ENCODE results near the gene BEAN1.
"Not testable (repeated sequence)": the region's sequence is repeated elsewhere in the genome, so short reads cannot be mapped to it uniquely, and the experiment has no call there.

Gene BEAN1

DNA sequence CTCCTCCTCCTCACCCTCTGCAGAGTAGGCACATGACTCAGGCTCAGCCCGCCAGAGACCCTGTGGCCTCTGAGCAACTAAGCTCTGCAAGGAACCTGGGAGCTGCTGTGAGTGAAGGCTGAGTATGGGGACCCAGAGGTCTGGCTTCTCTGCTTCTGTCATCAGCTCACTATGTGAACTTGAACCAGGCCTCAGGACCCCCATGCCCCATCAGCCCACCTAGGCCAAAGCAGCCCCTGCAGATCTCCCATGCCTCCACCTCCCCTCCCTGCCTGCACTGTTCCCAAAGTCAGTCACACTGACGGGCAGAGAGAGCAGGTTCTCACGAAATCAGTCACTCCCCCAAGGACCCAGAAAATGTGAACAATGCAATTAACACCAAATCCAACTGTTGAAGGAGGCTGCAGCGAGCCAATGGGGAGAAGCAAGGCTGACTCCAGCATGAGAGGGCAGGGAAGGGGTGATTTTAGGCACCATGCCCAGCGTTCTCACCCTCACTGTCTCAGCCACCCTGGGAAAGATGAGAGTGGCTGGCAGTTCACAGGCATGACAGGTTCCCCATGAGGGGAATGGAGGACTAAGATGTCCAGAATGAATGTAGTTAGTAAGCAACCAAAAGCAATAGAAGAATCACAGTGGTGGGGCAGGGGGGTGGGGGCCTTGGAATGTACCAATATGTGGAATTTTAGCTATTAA, 60.6 kb downstream of the BEAN1 start:
- no peak for DNase-seq

DNA sequence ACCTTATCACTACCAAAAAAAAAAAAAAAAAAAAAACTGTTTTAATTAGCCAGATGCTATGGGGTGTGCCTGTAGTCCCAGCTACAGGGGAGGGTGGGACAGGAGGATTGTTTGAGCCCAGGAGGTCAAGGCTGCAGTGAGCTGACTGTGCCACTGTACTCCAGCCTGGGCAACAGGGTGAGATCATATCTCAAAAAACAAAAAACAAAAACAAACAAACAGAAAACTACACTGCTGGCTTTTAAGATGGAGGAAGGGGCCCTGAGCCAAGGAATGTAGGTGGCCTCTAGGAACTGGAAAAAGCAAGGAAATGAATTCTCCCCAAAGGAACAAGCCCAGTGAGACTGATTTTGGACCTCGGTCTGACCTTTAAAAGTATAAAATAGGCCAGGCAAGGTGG, 61.4 kb downstream of the BEAN1 start:
- no peak for DNase-seq

GRCh38 chr16:66489385-66489784, 62.3 kb downstream of the BEAN1 start:
- DNase-seq: no peak

DNA sequence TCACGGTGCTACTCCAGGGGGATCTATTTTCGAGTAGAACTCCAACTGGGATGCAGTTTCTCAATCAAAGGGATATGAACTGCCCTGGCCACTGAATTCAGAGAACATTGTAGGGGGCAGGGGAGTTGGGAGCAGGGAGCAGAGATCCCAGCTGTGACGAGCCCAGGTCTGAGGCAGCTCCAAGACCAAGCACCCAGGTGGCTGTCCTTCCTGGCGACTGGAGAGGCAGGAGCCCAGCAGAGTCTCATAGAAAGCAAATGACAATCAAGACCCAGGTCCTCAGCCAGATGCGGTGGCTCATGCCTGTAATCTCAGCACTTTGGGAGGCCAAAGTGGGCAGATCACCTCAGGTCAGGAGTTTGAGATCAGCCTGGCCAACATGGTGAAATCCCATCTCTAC, 62.7 kb downstream of the BEAN1 start:
- DNase-seq: no peak

GRCh38 chr16:66490774-66491715, 64.0 kb downstream of the BEAN1 start:
- no peak for DNase-seq

DNA sequence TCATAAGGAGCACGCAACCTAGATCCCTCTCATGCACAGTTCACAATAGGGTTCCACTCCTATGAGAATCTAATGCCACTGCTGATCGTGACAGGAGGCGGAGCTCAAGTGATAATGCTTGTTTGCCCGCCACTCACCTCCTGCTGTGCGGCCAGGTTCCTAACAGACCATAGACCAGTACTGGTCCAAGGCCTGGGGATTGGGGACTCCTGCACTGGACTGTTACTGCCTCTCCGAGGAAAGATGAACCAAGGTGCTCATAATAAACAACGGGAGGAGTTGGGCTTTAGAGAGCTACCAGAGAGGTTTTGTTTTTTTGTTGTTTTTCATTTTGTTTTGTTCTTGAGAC, 64.6 kb downstream of the BEAN1 start:
- no peak for DNase-seq

DNA sequence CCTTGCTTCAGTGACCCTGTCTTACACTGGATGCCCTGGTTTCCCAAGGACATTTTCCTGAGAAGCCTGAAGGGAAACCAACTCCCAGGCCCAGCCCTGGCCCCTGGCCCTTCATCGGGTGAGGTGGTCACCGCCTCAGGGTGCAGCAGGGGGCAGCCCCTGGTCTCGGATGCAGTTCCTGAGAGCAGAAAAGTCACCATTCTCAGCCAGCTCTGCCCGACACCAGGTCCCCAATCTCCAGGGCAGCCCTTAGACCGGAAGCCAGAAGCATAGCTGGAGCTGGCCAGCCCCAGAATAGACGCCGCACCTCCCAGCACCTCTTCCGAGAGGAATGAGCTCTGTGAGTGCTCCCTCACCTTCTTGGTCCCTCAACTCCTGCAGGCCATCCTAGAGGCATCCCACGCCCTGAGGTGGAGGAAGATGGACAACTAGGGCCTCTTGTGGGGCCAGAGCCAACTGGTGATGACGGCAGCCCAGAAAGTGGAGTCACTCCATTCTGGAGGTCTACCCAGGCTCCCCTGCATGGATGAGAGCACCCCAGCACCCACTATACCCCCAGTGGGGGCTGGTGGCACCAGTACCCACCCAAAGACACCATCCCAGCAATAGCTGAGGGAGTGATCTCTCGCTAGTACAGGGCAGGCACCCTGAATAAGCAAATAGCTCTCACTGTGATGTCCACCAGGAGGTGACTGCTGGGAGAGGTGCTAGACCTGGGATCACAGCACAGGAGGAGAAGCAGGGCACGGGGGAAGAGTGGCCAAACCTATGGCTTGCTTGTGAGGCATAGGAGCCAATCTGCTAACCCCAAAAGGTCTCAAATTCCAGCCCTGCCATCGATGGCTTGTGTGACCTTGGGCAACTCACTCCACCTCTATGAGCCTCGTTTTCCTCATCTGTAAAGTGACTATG, 66.7 kb downstream of the BEAN1 start:
- DNase-seq: no peak

GRCh38 chr16:66494916-66495315, 67.8 kb downstream of the BEAN1 start:
- no peak for DNase-seq

GRCh38 chr16:66495440-66495839, 68.3 kb downstream of the BEAN1 start:
- no peak for DNase-seq

- DNase-seq: not testable (repeated sequence)
Measured at GRCh38 chr16:66496226-66496625, 69.1 kb downstream of the BEAN1 start.

DNA sequence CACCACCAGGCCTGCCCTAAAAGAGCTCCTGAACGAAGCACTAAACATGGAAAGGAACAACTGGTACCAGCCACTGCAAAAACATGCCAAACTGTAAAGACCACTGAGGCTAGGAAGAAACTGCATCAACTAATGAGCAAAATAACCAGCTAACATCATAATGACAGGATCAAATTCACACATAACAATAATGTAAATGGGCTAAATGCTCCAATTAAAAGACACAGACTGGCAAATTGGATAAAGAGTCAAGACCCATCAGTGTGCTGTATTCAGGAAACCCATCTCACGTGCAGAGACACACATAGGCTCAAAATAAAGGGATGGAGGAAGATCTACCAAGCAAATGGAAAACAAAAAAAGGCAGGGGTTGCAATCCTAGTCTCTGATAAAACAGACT, 70.8 kb downstream of the BEAN1 start:
- not testable (repeated sequence) for DNase-seq

DNA sequence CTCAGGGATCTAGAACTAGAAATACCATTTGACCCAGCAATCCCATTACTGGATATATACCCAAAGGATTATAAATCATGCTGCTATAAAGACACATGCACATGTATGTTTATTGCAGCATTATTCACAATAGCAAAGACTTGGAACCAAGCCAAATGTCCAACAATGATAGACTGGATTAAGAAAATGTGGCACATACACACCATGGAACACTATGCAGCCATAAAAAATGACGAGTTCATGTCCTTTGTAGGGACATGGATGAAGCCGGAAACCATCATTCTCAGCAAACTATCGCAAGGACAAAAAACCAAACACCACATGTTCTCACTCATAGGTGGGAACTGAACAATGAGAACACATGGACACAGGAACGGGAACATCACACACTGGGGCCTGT, 74.5 kb downstream of the BEAN1 start:
- DNase-seq: not testable (repeated sequence)

DNA sequence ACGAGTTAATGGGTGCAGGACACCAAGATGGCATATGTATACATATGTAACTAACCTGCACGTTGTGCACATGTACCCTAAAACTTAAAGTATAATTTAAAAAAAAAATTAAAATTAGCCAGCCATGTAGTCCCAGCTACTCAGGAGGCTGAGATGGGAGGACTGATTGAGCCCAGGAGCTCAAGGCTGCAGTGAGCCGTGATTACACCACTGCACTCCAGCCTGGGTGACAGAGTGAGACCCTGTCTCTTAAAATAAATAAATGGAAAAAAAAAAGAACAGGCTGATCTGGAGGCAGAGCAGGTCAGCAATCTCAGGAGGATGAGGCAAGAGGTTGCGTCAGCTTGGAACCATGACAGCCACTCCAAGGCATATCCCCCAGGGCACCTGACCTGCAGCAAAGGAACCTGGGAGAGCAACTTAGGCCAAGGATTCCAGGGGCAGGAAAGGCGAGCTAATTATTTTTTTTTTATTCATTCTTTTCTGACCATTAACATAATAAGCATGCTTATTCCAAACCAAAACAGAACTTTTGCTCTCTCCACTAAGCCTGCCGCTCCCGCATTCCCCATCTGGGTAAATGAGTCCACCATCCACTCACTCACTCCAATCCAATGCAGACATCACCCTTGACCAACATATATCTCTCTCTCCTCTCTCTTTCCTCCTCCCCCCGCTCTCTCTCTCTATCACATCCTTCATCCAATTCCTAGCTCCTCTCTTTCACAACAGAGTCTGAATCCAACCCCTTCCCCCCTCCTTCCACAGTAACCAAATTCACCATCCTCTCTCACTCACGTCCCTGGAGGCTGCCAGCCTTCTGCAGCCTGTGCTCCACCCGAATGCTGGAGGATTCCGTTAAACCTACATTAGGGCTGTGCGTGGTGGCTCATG, 75.2 kb downstream of the BEAN1 start:
- DNase-seq: no peak

DNA sequence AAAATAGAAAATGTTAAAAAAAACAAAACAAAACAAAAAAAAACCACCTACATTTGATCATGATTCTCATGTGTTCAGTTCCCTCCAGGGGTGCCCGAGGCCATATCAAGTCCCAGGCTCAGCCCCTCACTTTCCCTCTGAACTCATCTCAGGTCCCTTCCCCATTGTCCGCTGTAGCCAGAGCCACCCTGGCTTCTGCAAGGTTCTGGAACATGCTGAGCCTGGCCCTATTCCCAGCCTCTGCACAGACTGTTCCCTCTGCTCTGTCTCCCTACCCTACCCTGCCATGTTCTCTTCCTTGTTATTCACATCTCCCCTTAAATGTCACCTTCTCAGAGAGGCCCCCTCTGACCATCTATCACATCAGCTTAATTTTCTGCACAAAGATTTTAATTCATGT, 75.9 kb downstream of the BEAN1 start:
- no peak for DNase-seq

GRCh38 chr16:66503612-66504011, 76.5 kb downstream of the BEAN1 start:
- no peak for DNase-seq

- no peak for DNase-seq
Measured at GRCh38 chr16:66507731-66508239, 80.7 kb downstream of the BEAN1 start.

- peak; percentile 62 for DNase-seq
Measured at GRCh38 chr16:66508248-66508913, 81.3 kb downstream of the BEAN1 start.

- no peak for DNase-seq
Measured at GRCh38 chr16:66508914-66509496, 81.9 kb downstream of the BEAN1 start.

DNA sequence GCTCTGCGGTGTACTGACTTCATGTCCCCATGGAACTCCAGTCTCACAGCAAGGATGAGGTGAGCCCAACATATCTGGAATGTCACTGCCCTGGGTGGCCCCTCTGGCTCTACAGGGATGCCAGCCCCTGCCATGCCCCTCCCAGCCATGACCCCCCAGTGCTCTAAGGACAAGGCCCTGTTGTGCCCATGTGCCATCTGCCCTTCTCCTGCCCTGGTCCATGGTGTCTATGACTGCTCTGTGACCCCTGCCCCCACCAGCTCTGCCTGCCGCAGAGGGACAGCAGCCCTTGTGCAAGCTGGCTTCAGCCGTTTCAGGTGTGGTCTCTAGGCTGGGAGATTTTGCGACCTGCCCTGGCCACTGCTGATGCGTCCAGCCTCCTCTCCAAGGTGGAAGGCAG, 82.5 kb downstream of the BEAN1 start:
- no peak for DNase-seq

- DNase-seq: no peak
Measured at GRCh38 chr16:66510298-66510697, 83.2 kb downstream of the BEAN1 start.
